ENCODE data around the gene CHL1.
"Not testable (repeated sequence)": the region's sequence is repeated elsewhere in the genome, so short reads cannot be mapped to it uniquely, and the experiment has no call there.

Gene CHL1

GRCh38 chr3:341998-342397, 145.4 kb downstream of the CHL1 start:
- DNase-seq (ENCODE audit: low read depth), result no peak

DNA sequence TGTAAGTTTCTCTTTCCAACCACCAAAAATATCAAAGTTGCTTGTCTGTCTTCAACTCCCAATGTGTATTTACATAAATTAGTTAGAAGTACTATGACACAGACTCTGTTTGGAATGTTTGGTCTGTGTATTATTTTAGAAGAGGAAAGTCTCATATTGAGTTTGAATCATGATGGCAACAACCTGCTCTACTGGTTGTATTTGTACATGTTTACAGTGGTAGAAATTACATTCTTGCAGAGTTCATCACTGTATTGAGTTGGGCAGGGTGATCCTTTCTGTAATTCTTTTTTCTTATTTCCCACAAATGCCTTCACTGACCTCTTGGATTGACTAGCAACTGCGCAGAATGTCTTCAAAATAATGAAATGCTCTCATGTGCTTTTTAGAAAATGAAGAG, 149.6 kb downstream of the CHL1 start:
- DNase-seq (ENCODE audit: low read depth), result no peak

- DNase-seq (ENCODE audit: low read depth), result no peak
Measured at GRCh38 chr3:347581-347980, 151.0 kb downstream of the CHL1 start.

DNA sequence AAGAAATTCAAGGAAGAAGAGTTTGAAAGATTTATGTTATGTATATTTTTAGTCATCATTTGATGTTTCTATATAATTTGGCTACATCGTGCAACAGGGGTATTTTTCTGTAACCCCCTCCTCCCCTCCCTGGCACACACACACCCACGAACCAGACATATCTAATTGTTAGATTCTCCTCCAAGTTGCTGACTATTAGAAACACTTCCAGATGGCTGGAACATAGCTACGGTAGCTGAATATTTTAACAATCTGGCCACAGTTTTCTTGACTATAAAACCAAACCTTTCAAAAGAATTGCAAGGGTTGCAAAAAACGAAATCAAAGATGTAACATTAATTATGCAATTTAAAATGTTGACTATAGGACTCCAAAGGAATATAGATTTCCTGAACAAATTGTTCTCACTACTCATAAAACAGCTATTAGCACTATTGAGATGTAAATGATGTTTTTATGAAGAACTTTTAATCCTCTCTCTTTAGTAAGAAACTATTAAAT, 154.4 kb downstream of the CHL1 start:
- DNase-seq (ENCODE audit: low read depth), result no peak

- DNase-seq (ENCODE audit: low read depth), result no peak
Measured at GRCh38 chr3:352599-352998, 156.0 kb downstream of the CHL1 start.

DNA sequence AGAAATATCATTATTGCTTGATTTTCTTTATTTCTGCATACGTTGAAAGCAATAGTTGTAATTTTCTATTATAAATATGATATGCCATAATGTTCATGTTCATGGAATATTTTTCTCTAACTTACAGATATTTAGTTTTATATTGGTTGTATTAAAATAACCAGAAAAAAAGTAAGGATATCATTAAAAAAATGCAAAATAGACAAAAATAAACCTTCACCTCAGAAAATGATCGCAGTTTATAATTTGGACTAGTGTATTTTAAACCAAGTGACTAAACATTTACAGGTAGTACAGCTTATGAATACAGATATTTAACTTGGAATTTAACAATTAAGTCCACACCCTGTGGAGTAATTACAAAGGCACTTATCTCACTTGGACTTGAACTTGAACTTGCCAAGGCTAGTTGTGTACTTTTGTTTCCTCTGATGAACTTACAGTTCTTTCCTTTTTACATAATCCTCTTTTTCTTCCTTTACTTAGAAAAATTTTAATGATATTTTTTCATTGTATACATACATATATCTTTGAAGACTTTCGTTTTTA, 156.7 kb downstream of the CHL1 start:
- DNase-seq (ENCODE audit: low read depth), result no peak

GRCh38 chr3:354432-354831, 157.9 kb downstream of the CHL1 start:
- no peak for DNase-seq (ENCODE audit: low read depth)

- no peak for DNase-seq (ENCODE audit: low read depth)
Measured at GRCh38 chr3:355622-356021, 159.1 kb downstream of the CHL1 start.

DNA sequence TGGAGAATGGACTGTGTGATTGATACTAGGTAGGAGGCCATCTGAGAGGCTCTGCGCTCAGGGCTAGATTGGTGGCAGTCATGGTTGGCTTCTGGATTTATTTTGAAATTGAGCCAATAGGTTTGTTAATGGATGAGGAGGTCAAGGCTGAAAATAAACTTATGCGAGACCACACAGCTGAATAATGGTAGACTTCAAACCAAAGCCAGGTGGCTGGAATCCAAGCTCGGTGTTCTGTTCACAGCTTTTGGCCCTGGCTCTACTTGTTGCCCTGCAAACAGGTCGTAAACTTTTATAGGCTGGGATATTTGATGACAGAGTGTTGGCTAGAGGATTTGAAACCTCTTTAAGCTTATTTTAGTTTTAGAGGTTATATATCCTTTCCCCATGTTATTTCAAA, 160.4 kb downstream of the CHL1 start:
- no peak for DNase-seq (ENCODE audit: low read depth)

- no peak for DNase-seq (ENCODE audit: low read depth)
Measured at GRCh38 chr3:359672-360071, 163.1 kb downstream of the CHL1 start.

GRCh38 chr3:362681-363338, 166.2 kb downstream of the CHL1 start:
- DNase-seq (ENCODE audit: low read depth), result no peak

DNA sequence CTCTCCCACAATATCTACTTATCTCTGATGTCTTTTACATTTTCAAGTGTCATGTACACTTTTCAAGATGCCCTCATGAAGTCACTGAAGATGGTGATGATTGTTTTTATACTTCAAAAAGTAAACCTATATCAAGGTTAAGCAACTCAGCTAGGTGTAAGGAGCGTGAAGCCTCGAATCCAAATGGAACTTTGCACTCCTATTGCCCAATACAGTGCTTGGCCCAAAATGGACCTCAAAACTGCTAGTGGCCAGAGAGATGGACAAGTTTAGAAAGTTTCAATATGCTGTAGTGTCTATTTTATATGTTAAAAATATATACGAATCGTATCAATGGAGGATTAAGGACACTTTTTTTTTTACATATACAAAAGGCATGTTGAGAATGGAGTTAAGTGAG, 167.7 kb downstream of the CHL1 start:
- DNase-seq (ENCODE audit: low read depth), result no peak

DNA sequence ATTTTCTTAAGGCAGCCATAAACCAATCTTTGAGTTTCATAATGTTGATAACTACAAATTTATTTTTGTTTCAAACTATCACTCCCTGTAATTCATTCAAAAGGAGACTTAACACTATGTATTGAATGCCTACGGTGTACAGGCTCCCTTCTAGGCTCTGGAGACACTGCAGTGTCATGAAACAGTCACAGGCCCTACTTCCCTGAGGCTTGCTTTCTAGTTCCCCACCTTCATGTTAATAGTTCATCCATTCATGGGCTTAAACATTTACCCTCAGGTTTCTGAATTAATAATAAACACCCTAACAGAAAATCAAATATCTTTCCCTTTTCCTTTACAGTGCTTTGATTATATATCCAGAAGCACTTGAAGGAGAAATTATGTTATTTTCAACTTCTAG, 168.7 kb downstream of the CHL1 start:
- no peak for DNase-seq (ENCODE audit: low read depth)

DNA sequence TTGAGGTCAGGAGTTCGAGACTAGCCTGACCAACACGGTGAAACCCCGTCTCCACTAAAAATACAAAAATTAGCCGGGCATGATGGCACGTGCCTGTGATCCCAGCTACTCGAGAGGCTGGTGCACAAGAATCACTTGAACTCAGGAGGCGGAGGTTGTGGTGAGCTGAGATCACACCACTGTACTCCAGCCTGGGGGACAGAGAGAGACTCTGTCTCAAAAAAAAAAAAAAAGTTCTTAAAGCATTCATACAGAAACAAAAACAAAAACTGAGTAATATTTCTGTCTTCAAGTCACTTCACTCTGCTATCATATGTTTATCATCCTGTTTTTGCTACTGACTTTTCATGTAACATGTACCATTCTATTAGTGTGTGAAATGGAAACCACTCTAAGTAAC, 169.7 kb downstream of the CHL1 start:
- DNase-seq (ENCODE audit: low read depth), result not testable (repeated sequence)

DNA sequence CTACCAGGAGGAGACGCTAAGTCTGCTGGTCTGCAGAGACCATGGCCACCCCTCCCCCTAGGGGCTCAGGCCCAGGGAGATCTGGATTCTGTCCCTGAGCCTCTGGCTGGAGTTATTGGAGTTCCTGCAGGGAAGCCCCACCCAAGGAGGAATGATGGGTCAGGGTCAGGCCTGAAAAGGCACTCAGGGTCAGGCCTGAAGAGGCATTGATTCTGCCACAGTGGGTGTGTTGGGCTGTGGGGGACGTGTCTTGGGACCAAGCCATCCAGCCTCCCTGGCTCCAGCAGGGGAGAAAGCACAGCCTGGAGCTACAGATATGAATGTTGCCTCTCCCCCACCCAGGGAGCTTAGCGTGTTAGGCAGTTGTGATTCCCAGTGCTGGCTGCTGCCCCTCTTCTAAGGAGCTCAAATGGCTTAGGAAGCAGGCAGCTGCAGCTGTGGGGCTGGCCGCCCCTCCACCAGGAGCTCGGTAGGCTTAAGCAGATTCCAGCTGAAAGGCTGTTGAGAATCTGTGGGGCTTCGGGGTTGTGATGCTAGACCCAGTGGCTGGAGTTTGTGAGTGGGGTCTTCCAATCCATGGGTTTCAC, 176.7 kb downstream of the CHL1 start:
- no peak for DNase-seq (ENCODE audit: low read depth)

DNA sequence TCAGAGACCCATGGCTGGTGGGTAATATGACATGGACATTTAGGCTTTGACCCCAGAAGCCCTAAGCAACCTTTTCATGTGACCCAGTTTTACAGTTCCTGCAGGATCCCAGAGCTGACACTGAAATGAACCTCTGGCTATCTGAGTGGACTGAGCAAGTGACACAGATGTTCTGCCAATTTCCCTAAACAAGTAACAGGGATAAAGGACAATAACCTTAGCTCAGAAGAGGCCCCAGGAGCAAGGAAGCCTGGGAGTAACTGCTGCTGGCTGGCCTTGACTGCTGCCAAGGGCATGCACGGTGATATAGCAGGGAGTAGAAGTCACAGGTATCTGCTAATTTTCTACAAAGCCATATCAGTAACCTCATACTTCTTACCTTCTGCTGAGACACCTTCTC, 177.9 kb downstream of the CHL1 start:
- DNase-seq (ENCODE audit: low read depth), result no peak

DNA sequence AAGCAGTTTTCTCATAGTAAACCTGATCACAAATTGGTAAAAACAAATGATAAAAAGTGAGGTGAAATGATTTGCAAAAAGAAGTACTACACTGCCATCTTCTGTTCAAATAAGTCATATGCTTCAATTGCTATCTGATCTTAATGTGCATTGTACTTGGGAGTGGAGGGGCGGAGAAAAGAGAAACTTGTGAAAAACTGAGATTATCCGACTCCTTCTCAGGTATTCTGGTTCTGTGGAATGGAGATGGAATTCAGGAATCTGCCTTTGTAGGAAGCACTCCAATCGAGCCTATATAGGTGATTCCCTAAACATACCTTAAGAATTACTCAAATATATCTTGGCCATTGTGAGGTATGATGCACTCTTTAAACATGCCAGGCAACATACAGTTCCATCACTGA, 180.6 kb downstream of the CHL1 start:
- DNase-seq (ENCODE audit: low read depth), result no peak

DNA sequence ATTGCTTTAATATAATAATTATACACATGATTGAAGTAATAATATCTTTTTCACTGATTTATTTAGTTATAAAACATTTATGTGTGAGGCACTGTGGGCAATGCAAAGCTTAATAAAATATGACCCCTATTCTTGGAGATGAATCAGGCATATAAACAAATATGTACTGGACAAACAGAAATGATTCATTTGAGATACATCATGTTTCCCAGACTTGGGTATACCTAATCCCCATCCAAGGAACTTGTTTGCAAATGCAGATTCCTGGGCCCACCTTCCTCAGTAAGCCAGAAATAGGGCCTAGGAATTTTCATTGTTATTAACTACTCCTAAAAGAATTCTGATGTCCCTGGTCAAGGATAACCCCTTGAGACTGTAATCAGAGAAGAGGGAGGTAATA, 184.2 kb downstream of the CHL1 start:
- no peak for DNase-seq (ENCODE audit: low read depth)

DNA sequence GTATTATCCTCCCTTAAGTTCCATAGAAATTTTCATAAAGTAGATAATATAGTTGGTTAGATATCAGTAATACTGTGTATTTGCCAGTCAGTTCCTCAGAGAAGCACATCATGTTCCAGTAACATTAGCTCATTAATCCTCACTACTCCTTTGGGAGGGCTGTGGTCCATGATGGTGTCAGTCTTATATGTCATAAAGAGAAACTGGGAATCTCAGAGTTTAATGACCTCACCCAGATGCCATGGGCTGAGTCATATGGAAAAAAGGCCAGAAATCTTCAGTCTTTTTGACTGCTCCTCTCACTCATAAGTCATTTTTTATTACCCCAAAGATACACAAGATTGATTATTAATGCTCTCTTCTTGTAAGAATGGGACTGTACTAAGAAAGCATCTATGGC, 188.6 kb downstream of the CHL1 start:
- DNase-seq (ENCODE audit: low read depth), result no peak

- DNase-seq (ENCODE audit: low read depth), result no peak
Measured at GRCh38 chr3:394775-395174, 198.2 kb downstream of the CHL1 start.

DNA sequence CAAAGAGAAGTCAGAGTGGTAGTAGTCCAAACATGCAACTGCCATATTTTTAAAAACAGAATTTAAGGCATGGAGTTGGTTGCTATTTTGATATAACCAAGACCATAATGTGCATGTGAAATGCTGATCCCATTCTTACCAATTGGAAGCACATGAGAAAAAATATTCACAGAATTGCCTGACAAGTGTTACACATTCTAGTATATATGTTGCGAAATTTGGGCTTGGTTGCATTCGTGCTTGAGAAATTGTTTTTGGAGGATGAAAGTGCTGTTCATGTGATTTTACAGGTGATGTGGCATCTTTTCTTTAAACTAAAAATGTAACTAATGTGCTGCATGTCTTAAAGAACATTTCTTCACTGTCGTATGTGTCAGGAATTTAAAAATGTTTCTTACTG, 199.7 kb downstream of the CHL1 start:
- DNase-seq (ENCODE audit: low read depth), result no peak

- no peak for DNase-seq (ENCODE audit: low read depth)
Measured at GRCh38 chr3:399647-400046, 203.1 kb downstream of the CHL1 start.

GRCh38 chr3:403826-404225, 207.3 kb downstream of the CHL1 start:
- DNase-seq (ENCODE audit: low read depth), result no peak

DNA sequence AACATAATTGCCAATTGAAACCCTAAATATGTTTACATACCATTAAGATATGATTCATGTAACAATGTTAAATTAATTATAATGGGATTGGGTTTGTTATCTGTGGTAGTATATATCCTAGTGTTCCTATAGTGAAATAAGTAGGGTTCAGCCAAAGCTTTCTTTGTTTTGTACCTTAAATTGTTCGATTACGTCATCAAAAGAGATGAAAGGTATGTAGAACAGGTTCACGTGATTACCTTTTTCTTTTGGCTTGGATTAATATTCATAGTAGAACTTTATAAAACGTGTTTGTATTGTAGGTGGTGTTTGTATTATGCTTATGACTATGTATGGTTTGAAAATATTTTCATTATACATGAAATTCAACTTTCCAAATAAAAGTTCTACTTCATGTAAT, 212.4 kb downstream of the CHL1 start:
- DNase-seq (ENCODE audit: low read depth), result no peak
